WTC11 (cell line): Measurements from ENCODE around the gene NET1. TPM values are rescaled to one million over a fixed set of nuclear protein-coding genes. Genes with fewer than 3 reads are reported as not detected.

ENCODE experiments used
- ATAC-seq: fragments of 200-7000 bp; cut with Tn5 transposase; 2 replicates; pipeline ENCODE4 v1.10.0; 2021; ENCODE audit warnings: mild to moderate bottlenecking, moderate library complexity
- CTCF ChIA-PET: fragments of 300-600 bp; sonication (Branson Sonifier 250); formaldehyde crosslinking; loops from one replicate; lab custom pipeline; 2021; ENCODE audit warnings: antibody characterized with exemption; lab: Charles Lee
- POLR2A ChIA-PET: fragments of 350-600 bp; sonication (Branson Sonifier 250); formaldehyde crosslinking; loops from one replicate; lab custom pipeline; 2021; ENCODE audit warnings: antibody characterized with exemption; lab: Charles Lee
- DNase-seq: peaks from one replicate; pipeline ENCODE4 v3.0.0; 2021; ENCODE audit warnings: low spot score
- H3K27ac Mint-ChIP-seq: 2 replicates; pipeline ENCODE4 v1.8.0; 2021; ENCODE audit warnings: mixed read lengths
- H3K27me3 Mint-ChIP-seq: 2 replicates; pipeline ENCODE4 v1.8.0; 2021; ENCODE audit warnings: low read depth, mild to moderate bottlenecking, moderate library complexity, mixed read lengths
- H3K36me3 Mint-ChIP-seq: 2 replicates; pipeline ENCODE4 v1.8.0; 2021; ENCODE audit warnings: mixed read lengths
- H3K4me1 Mint-ChIP-seq: 2 replicates; pipeline ENCODE4 v1.8.0; 2022; ENCODE audit warnings: mixed read lengths
- H3K4me3 Mint-ChIP-seq: 2 replicates; pipeline ENCODE4 v1.8.0; 2021; ENCODE audit warnings: mild to moderate bottlenecking, moderate library complexity, mixed read lengths
- H3K9me3 Mint-ChIP-seq: 2 replicates; pipeline ENCODE4 v1.8.0; 2021; ENCODE audit warnings: mixed read lengths
- AFF4 ChIP-seq: sonication (generic); formaldehyde crosslinking; IDR thresholded peaks from 2 replicates; pipeline ENCODE4 v1.8.1; 2023; ENCODE audit warnings: mild to moderate bottlenecking, missing genetic modification reagents, borderline replicate concordance
- ATF1 ChIP-seq: sonication (generic); formaldehyde crosslinking; IDR thresholded peaks from 2 replicates; pipeline ENCODE4 v1.8.1; 2023; ENCODE audit warnings: mild to moderate bottlenecking, moderate library complexity, missing genetic modification reagents
- CBFB ChIP-seq: sonication (generic); formaldehyde crosslinking; IDR thresholded peaks from 2 replicates; pipeline ENCODE4 v1.8.1; 2022; ENCODE audit warnings: mild to moderate bottlenecking, low read depth, missing genetic modification reagents
- CREB1 ChIP-seq: sonication (generic); formaldehyde crosslinking; IDR thresholded peaks from 2 replicates; pipeline ENCODE4 v1.8.0; 2023; ENCODE audit warnings: mild to moderate bottlenecking, missing genetic modification reagents
- E2F1 ChIP-seq: sonication (generic); formaldehyde crosslinking; IDR thresholded peaks from 2 replicates; pipeline ENCODE4 v1.8.0; 2022; ENCODE audit warnings: mild to moderate bottlenecking, missing genetic modification reagents
- ELF4 ChIP-seq: sonication (generic); formaldehyde crosslinking; IDR thresholded peaks from 2 replicates; pipeline ENCODE4 v1.8.1; 2022; ENCODE audit warnings: low read depth, mild to moderate bottlenecking, moderate library complexity, missing genetic modification reagents
- ESRRA ChIP-seq: sonication (generic); formaldehyde crosslinking; IDR thresholded peaks from 2 replicates; pipeline ENCODE4 v1.8.1; 2022; ENCODE audit warnings: mild to moderate bottlenecking, missing genetic modification reagents, borderline replicate concordance
- ETV6 ChIP-seq: sonication (generic); formaldehyde crosslinking; IDR thresholded peaks from 2 replicates; pipeline ENCODE4 v1.8.1; 2022; ENCODE audit warnings: mild to moderate bottlenecking, missing genetic modification reagents
- FOXP1 ChIP-seq: sonication (generic); formaldehyde crosslinking; IDR thresholded peaks from 2 replicates; pipeline ENCODE4 v1.8.0; 2022; ENCODE audit warnings: missing genetic modification reagents, mild to moderate bottlenecking, moderate library complexity, borderline replicate concordance
- GABPB1 ChIP-seq: sonication (generic); formaldehyde crosslinking; IDR thresholded peaks from 2 replicates; pipeline ENCODE4 v1.8.1; 2023; ENCODE audit warnings: mild to moderate bottlenecking, missing genetic modification reagents
- HMGA2 ChIP-seq: fragments of 250-450 bp; sonication (Bioruptor Pico); IDR thresholded peaks from 2 replicates; pipeline ENCODE4 v1.4.0; 2021; ENCODE audit warnings: mild to moderate bottlenecking, moderate library complexity
- NFE2L1 ChIP-seq: sonication (generic); formaldehyde crosslinking; IDR thresholded peaks from 2 replicates; pipeline ENCODE4 v1.8.1; 2023; ENCODE audit warnings: missing genetic modification reagents
- NFYB ChIP-seq: sonication (generic); formaldehyde crosslinking; conservative IDR thresholded peaks from 2 replicates; pipeline ENCODE4 v1.8.0; 2022; ENCODE audit warnings: low read depth, missing genetic modification reagents
- NR1H2 ChIP-seq: sonication (generic); formaldehyde crosslinking; IDR thresholded peaks from 2 replicates; pipeline ENCODE4 v1.9.0; 2021; ENCODE audit warnings: mild to moderate bottlenecking, moderate library complexity, missing genetic modification reagents
- NR3C1 ChIP-seq: sonication (generic); formaldehyde crosslinking; conservative IDR thresholded peaks from 2 replicates; pipeline ENCODE4 v1.8.1; 2023; ENCODE audit warnings: low read depth, mild to moderate bottlenecking, missing genetic modification reagents
- SMAD4 ChIP-seq: sonication (generic); formaldehyde crosslinking; IDR thresholded peaks from 2 replicates; pipeline ENCODE4 v1.8.0; 2022; ENCODE audit warnings: mild to moderate bottlenecking, missing genetic modification reagents
- STAT6 ChIP-seq: sonication (generic); formaldehyde crosslinking; conservative IDR thresholded peaks from 2 replicates; pipeline ENCODE4 v1.8.1; 2023; ENCODE audit warnings: mild to moderate bottlenecking, low read depth, missing genetic modification reagents, moderate library complexity
- USF1 ChIP-seq: sonication (generic); formaldehyde crosslinking; IDR thresholded peaks from 2 replicates; pipeline ENCODE4 v1.8.0; 2022; ENCODE audit warnings: mild to moderate bottlenecking, missing genetic modification reagents
- ZNF232 ChIP-seq: sonication (generic); formaldehyde crosslinking; IDR thresholded peaks from 2 replicates; pipeline ENCODE4 v1.8.0; 2022; ENCODE audit warnings: mild to moderate bottlenecking, missing genetic modification reagents
- total RNA-seq: library from RNA; stranded (reverse); gene quantifications from 3 replicates; pipeline ENCODE4 v1.2.3, GENCODE V29; 2021

Gene NET1
- total RNA-seq, 1 experiment from 2014 or later: 85.4 TPM

- TF ChIP-seq AFF4: no peak
- TF ChIP-seq ZNF232: no peak
- TF ChIP-seq USF1 (CRISPR knock-in tag): no peak
- TF ChIP-seq STAT6 (CRISPR knock-in tag): no peak
- no peak for TF ChIP-seq ATF1
- no peak for TF ChIP-seq CBFB (CRISPR knock-in tag)
- TF ChIP-seq, all 79 proteins: peak for 0
Measured at GRCh38 chr10:5370493-5371352, 41.6 kb upstream of the NET1 start (continued).

GRCh38 chr10:5373307-5373706, 39.0 kb upstream of the NET1 start:
- Mint-ChIP-seq H3K4me3 (no peak overlapping the region), H3K27me3 (no peaks in the 10 kb centered on the region), H3K36me3 (peaks cover 15% of the 10 kb centered on the region)
- no peak for TF ChIP-seq CREB1
- no peak for TF ChIP-seq GABPB1 (CRISPR knock-in tag)
- no peak for TF ChIP-seq NFYB
- TF ChIP-seq NFE2L1 (CRISPR knock-in tag): no peak
- no peak for TF ChIP-seq ESRRA (CRISPR knock-in tag)
- TF ChIP-seq NR3C1 (CRISPR knock-in tag): no peak
- no peak for TF ChIP-seq NR1H2 (CRISPR knock-in tag)
- no peak for TF ChIP-seq E2F1 (CRISPR knock-in tag)
- TF ChIP-seq ETV6 (CRISPR knock-in tag): no peak
- no peak for TF ChIP-seq FOXP1 (CRISPR knock-in tag)
- TF ChIP-seq ZNF232: no peak
- no peak for TF ChIP-seq SMAD4
- TF ChIP-seq ELF4: no peak
- TF ChIP-seq HMGA2 (CRISPR knock-in tag): no peak
- TF ChIP-seq, all 79 proteins: peak for 0
- DNase-seq (no peak), ATAC-seq (no peak)
- peaks cover 4% of the 10 kb centered on the region; the same call in 1 of the 2 replicates for H3K4me1 Mint-ChIP-seq
- no peak overlapping the region for H3K27ac Mint-ChIP-seq
- ChIA-PET POLR2A (no interaction called here), CTCF (no interaction called here)
- H3K9me3 Mint-ChIP-seq: peaks cover 40% of the 10 kb centered on the region
